ENCODE data around the gene NR2F1-AS1. TPM values are rescaled to one million over a fixed set of nuclear protein-coding genes. Genes with fewer than 3 reads are reported as not detected.

The NR2F1-AS1 gene
- total RNA-seq, 1 experiment from 2014 or later = 1.5 TPM

GRCh38 chr5:93589829-93590215 is 8.8 kb upstream of the NR2F1-AS1 start (continued):
- TF ChIP-seq, protein P1, sequence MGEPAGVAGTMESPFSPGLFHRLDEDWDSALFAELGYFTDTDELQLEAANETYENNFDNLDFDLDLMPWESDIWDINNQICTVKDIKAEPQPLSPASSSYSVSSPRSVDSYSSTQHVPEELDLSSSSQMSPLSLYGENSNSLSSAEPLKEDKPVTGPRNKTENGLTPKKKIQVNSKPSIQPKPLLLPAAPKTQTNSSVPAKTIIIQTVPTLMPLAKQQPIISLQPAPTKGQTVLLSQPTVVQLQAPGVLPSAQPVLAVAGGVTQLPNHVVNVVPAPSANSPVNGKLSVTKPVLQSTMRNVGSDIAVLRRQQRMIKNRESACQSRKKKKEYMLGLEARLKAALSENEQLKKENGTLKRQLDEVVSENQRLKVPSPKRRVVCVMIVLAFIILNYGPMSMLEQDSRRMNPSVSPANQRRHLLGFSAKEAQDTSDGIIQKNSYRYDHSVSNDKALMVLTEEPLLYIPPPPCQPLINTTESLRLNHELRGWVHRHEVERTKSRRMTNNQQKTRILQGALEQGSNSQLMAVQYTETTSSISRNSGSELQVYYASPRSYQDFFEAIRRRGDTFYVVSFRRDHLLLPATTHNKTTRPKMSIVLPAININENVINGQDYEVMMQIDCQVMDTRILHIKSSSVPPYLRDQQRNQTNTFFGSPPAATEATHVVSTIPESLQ (CRISPR knock-in tag; IDR thresholded peaks at IDR 0.05) = no peak
- no peak for TF ChIP-seq FOXJ3 (CRISPR knock-in tag; IDR thresholded peaks at IDR 0.05; ENCODE audit: borderline replicate concordance)
- TF ChIP-seq ZNF263 (CRISPR knock-in tag; IDR thresholded peaks at IDR 0.05; ENCODE audit: low read depth) = no peak
- TF ChIP-seq CBFB (CRISPR knock-in tag; IDR thresholded peaks at IDR 0.05; ENCODE audit: low read depth) = no peak
- no peak for TF ChIP-seq ZNF396 (CRISPR knock-in tag; IDR thresholded peaks at IDR 0.05; ENCODE audit: borderline replicate concordance)

GRCh38 chr5:93589152-93589828 is 8.3 kb upstream of the NR2F1-AS1 start:
- H3K4me1 Mint-ChIP-seq = peaks cover 29% of the 10 kb centered on the region
- peaks cover 8% of the 10 kb centered on the region for H3K36me3 Mint-ChIP-seq
- H3K9me3 Mint-ChIP-seq = no peaks in the 10 kb centered on the region
- peak overlapping the region; percentile 56 for H3K4me3 Mint-ChIP-seq
- no peak for ATAC-seq
- no peak overlapping the region for H3K27ac Mint-ChIP-seq
- no peak for DNase-seq (ENCODE audit: low spot score)
- peaks cover 33% of the 10 kb centered on the region; the same call in 1 of the 2 replicates for H3K27me3 Mint-ChIP-seq (ENCODE audit: low read depth)
- ChIA-PET CTCF (interaction anchor here (2.5 kb wide), 1 partner anchor 211 kb away, joined by 7 read pairs; no protein-coding TSS in a partner anchor), POLR2A (no interaction called here)
- no peak for TF ChIP-seq NFATC4 (CRISPR knock-in tag; IDR thresholded peaks at IDR 0.05)
- TF ChIP-seq ATF1 (CRISPR knock-in tag; IDR thresholded peaks at IDR 0.05) = no peak
- TF ChIP-seq, protein P2, sequence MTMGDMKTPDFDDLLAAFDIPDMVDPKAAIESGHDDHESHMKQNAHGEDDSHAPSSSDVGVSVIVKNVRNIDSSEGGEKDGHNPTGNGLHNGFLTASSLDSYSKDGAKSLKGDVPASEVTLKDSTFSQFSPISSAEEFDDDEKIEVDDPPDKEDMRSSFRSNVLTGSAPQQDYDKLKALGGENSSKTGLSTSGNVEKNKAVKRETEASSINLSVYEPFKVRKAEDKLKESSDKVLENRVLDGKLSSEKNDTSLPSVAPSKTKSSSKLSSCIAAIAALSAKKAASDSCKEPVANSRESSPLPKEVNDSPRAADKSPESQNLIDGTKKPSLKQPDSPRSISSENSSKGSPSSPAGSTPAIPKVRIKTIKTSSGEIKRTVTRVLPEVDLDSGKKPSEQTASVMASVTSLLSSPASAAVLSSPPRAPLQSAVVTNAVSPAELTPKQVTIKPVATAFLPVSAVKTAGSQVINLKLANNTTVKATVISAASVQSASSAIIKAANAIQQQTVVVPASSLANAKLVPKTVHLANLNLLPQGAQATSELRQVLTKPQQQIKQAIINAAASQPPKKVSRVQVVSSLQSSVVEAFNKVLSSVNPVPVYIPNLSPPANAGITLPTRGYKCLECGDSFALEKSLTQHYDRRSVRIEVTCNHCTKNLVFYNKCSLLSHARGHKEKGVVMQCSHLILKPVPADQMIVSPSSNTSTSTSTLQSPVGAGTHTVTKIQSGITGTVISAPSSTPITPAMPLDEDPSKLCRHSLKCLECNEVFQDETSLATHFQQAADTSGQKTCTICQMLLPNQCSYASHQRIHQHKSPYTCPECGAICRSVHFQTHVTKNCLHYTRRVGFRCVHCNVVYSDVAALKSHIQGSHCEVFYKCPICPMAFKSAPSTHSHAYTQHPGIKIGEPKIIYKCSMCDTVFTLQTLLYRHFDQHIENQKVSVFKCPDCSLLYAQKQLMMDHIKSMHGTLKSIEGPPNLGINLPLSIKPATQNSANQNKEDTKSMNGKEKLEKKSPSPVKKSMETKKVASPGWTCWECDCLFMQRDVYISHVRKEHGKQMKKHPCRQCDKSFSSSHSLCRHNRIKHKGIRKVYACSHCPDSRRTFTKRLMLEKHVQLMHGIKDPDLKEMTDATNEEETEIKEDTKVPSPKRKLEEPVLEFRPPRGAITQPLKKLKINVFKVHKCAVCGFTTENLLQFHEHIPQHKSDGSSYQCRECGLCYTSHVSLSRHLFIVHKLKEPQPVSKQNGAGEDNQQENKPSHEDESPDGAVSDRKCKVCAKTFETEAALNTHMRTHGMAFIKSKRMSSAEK (CRISPR knock-in tag; IDR thresholded peaks at IDR 0.05; ENCODE audit: borderline replicate concordance) = no peak
- no peak for TF ChIP-seq CTCF (IDR thresholded peaks at IDR 0.05)
- no peak for TF ChIP-seq ZNF138 (CRISPR knock-in tag; conservative IDR thresholded peaks at IDR 0.05)
- TF ChIP-seq E2F4 (CRISPR knock-in tag; IDR thresholded peaks at IDR 0.05; ENCODE audit: borderline replicate concordance, low read depth) = no peak
- no peak for TF ChIP-seq ATF2 (CRISPR knock-in tag; IDR thresholded peaks at IDR 0.05; ENCODE audit: borderline replicate concordance, low read depth)
- no peak for TF ChIP-seq ESRRA (CRISPR knock-in tag; IDR thresholded peaks at IDR 0.05; ENCODE audit: borderline replicate concordance)
- no peak for TF ChIP-seq TCF7 (CRISPR knock-in tag; IDR thresholded peaks at IDR 0.05; ENCODE audit: low read depth)
